HUDEP-2 (cell line): Measurements from ENCODE around the gene SRGAP3.

ENCODE experiments used
- DNase-seq, 76 experiments: peaks; one replicate each; lab custom pipeline; 2025; ENCODE audit not compliant: unreplicated experiment in 76 of 76; lab: John Stamatoyannopoulos, UW

The SRGAP3 gene

GRCh38 chr3:9254764-9255163, 5.3 kb upstream of the SRGAP3 start:
- DNase-seq: no peak

- DNase-seq: no peak
Observed at GRCh38 chr3:9253327-9253726, 3.9 kb upstream of the SRGAP3 start.

- DNase-seq: no peak
Observed at GRCh38 chr3:9251055-9251786, 1.8 kb upstream of the SRGAP3 start.

GRCh38 chr3:9250236-9250635, 790 bp upstream of the SRGAP3 start:
- no peak for DNase-seq

- DNase-seq: no peak
Observed at GRCh38 chr3:9248522-9249271, 749 bp downstream of the SRGAP3 start.

GRCh38 chr3:9247941-9248521, 1.4 kb downstream of the SRGAP3 start:
- no peak for DNase-seq

- DNase-seq: no peak
Observed at GRCh38 chr3:9247361-9247940, 2.0 kb downstream of the SRGAP3 start.

- no peak for DNase-seq
Observed at GRCh38 chr3:9246189-9246588, 3.3 kb downstream of the SRGAP3 start.

GRCh38 chr3:9244495-9245183, 4.8 kb downstream of the SRGAP3 start:
- DNase-seq: no peak

GRCh38 chr3:9241956-9242355, 7.5 kb downstream of the SRGAP3 start:
- DNase-seq: no peak

GRCh38 chr3:9239680-9240079, 9.8 kb downstream of the SRGAP3 start:
- no peak for DNase-seq

- DNase-seq: no peak
Observed at GRCh38 chr3:9238721-9239295, 10.6 kb downstream of the SRGAP3 start.

GRCh38 chr3:9238276-9238675, 11.2 kb downstream of the SRGAP3 start:
- DNase-seq: no peak

- no peak for DNase-seq
Observed at GRCh38 chr3:9233814-9234600, 15.4 kb downstream of the SRGAP3 start.

GRCh38 chr3:9233101-9233500, 16.3 kb downstream of the SRGAP3 start:
- no peak for DNase-seq

GRCh38 chr3:9231937-9232336, 17.5 kb downstream of the SRGAP3 start:
- DNase-seq: no peak

GRCh38 chr3:9231471-9231870, 18.0 kb downstream of the SRGAP3 start:
- DNase-seq: no peak

- DNase-seq: no peak
Observed at GRCh38 chr3:9231006-9231405, 18.4 kb downstream of the SRGAP3 start.

GRCh38 chr3:9230596-9230995, 18.9 kb downstream of the SRGAP3 start:
- no peak for DNase-seq

GRCh38 chr3:9229879-9230278, 19.6 kb downstream of the SRGAP3 start:
- DNase-seq: no peak
